Retinal pigment epithelial cell (primary cell): ENCODE measurements around the gene AKT1S1.

Experiments used
- DNase-seq: peaks from one replicate; pipeline ENCODE4 v3.0.0-alpha.2; 2010; ENCODE audit warnings: low read depth
- H3K4me3 ChIP-seq: 2 replicates; pipeline ENCODE4 v1.5.1; 2011; ENCODE audit warnings: mild to moderate bottlenecking, low read length, control low read depth, moderate library complexity
- CTCF ChIP-seq: conservative IDR thresholded peaks from 2 replicates; pipeline ENCODE4 v1.5.1; 2011; ENCODE audit warnings: low read depth, low read length, control low read depth, inconsistent platforms

Gene AKT1S1

GRCh38 chr19:49849433-49850220 lies 27.5 kb downstream of the AKT1S1 start:
- TF ChIP-seq CTCF, result no peak
- no peak for DNase-seq
- peak overlapping the region; percentile 87 for H3K4me3 ChIP-seq

- H3K4me3 ChIP-seq, result no peak overlapping the region
- no peak for TF ChIP-seq CTCF
- DNase-seq, result no peak
These were observed 28.2 kb downstream of the AKT1S1 start for GRCh38 chr19:49848938-49849337.

- no peak overlapping the region for H3K4me3 ChIP-seq
- DNase-seq, result peak; percentile 86
- TF ChIP-seq CTCF, result no peak
These were observed 29.1 kb downstream of the AKT1S1 start for GRCh38 chr19:49847731-49848696.

- TF ChIP-seq CTCF, result no peak
- H3K4me3 ChIP-seq, result no peak overlapping the region
- no peak for DNase-seq
These were observed 30.7 kb downstream of the AKT1S1 start for GRCh38 chr19:49846408-49846807.

GRCh38 chr19:49845414-49845813 lies 31.7 kb downstream of the AKT1S1 start:
- no peak for DNase-seq
- H3K4me3 ChIP-seq, result no peak overlapping the region
- no peak for TF ChIP-seq CTCF

- TF ChIP-seq CTCF, result no peak
- no peak overlapping the region for H3K4me3 ChIP-seq
- DNase-seq, result no peak
These were observed 32.7 kb downstream of the AKT1S1 start for GRCh38 chr19:49844138-49845095.
